ENCODE data around the gene MAP3K1.

DNA sequence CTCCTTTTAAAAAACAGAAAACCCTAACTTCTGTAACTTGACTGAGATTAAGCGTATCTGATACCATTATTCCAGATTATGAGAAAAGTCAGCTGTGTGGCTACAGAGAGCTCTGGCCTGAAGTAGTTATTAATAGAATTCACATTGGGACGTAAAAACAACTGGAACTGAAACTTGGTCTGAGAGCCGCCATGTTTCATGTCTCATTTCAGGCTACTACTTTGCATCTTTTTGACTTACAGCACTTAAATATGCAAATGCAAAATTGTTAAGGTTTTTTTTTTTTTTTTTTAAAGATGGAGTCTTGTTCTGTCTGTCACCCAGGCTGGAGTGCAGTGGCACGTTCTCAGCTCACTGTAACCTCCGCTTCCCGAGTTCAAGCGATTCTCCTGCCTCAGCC, 25.2 kb downstream of the MAP3K1 start:
- TF ChIP-seq EZH2phosphoT487 (IDR thresholded peaks at IDR 0.05; ENCODE audit: borderline replicate concordance, low read length) (no peak), EZH2 (IDR thresholded peaks at IDR 0.05; ENCODE audit: low read length, unreplicated experiment) (no peak)
